ENCODE data around the gene YAF2.

The YAF2 gene

GRCh38 chr12:42143452-42144157 lies 94.4 kb downstream of the YAF2 start:
- no peak for DNase-seq

GRCh38 chr12:42141981-42142606 lies 96.0 kb downstream of the YAF2 start:
- DNase-seq = no peak

GRCh38 chr12:42140901-42141300 lies 97.1 kb downstream of the YAF2 start:
- no peak for DNase-seq

DNA sequence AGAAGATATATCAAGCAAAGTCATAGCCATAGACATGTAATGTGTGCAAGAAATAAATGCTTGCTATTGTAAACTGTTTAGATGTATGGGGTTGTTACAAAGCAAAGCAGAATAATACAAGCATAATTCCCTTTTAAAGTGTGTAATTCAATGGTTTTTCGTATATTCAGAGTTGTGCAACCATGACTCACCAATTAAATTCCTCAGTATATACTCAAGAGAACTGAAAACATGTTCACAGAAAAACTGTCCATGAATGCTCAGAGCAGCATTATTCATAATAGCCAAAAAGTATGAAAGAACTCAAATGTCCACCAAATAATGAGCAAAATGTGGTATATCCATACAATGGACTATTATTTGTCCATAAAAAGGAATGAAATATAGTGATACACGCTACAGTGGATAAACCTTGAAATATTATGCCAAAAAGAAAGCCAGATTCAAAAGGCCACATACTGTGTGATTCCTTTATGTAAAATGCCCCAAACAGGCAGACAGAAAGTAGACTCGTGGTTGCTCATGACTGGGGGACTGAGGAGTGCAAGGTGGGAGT lies 102.7 kb downstream of the YAF2 start:
- DNase-seq = no peak

GRCh38 chr12:42130672-42131402 lies 107.2 kb downstream of the YAF2 start:
- DNase-seq = no peak

GRCh38 chr12:42129595-42130204 lies 108.3 kb downstream of the YAF2 start:
- DNase-seq = peak; percentile 6

DNA sequence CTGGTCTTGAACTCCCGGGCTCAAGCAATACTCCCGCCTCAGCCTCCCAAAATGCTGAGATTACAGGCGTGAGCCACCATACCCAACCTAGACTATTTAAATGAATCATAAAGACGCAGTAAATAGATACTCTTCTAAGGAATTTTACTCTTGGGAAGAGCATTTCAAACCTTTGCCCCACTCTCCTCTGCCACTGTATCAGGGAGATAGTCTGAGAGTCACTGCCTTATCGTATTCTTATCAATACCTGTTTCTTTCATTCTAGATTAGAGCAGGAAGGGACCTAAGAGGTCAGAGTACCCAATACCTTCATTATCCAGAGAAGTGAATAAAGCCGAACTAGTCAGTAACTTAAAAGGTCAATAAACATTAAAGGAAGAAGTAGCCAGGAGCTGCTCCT lies 109.2 kb downstream of the YAF2 start:
- no peak for DNase-seq

DNA sequence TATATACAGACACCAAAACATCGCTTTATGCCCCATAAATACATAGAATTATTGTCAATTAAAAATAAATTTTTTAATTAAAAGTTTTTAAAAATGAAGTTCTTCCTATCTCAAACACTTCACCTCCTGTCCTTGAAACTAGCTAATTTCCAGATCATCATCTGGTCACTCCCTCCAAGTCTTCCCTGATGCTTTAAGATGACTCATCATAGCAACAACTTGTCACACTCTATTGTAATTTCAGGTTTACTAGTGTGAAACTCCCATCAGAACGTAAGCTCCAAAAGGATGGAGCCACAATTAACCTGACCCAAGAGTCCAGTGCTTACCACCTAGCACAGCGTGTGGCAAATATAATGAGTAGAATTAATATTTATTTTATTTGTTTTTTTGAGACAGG lies 109.7 kb downstream of the YAF2 start:
- DNase-seq = no peak

GRCh38 chr12:42126963-42127362 lies 111.1 kb downstream of the YAF2 start:
- DNase-seq = no peak

- no peak for DNase-seq
Measured at GRCh38 chr12:42125388-42125767, 112.7 kb downstream of the YAF2 start.

DNA sequence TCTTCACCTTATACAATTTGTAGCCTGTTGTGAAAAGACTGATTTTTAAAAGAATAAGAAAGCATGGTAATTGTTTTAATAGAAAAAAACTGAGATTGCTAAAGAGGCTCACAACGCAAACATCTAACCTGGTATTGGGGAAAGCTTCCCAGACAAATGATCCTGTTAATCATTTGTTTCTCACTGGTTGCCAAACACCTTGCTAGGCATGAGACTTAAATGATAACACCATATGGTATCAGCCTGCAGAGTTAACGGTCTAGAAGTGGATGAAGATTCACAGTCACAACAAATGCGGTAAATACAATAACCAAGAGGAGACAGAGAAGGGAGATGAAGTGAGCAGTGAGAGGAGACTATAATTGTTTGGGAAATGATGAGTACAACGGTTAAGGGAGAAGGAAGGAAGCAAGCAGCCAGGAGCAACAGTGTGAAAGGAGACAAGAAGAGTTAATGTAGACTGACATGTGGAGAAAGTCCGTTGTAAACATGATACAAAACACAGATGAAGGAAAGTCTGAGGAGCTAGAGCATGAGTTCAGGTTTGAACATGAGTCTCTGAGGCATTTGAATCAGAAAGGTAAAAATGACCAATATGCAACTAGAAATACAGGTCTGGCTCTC lies 113.2 kb downstream of the YAF2 start:
- no peak for DNase-seq

- no peak for DNase-seq
Measured at GRCh38 chr12:42119085-42119633, 118.9 kb downstream of the YAF2 start.

DNA sequence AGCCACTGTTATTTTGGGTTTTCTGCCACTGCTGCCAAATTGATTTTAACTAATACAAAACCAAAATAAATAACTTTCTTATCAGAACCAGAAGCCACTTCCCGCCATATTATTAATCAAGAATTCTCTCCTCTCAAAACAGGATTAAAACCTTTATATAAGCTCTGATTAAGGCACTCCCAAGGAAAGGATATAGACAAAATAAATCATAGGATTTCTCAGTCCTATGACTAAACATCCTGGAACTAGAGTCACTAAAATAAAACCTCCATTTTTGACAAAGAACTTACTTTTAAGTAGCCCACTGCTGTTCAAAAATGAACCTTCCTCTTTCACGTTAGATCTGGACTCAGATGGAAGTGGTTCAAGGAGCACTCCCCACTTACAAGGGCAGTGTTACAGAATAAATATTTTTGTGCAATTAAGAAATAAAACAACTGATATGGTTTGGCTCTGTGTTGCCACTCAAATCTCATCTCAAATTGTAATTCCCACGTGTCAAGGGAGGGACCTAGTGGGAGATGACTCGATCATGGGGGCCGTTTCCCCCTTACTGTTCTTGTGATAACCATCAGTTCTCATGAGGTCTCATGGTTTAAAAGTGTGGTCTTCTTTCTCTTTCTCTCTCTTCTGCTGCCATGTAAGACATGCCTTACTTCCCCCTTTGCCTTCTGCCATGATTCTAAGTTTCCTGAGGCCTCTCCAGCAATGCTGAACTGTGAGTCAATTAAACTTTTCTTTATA lies 119.7 kb downstream of the YAF2 start:
- DNase-seq = no peak

GRCh38 chr12:42109031-42109430 lies 129.0 kb downstream of the YAF2 start:
- no peak for DNase-seq
